KMS-11 (cell line): ENCODE data around the gene MLLT10.

Source experiments
- H2AFZ ChIP-seq: fragments of 200-600 bp; sonication (generic); 2 replicates; pipeline ENCODE4 v1.6.1; 2016; ENCODE audit warnings: antibody characterized with exemption, mixed run types, low read depth
- H3K27ac ChIP-seq: fragments of 200-600 bp; sonication (generic); 2 replicates; pipeline ENCODE4 v1.6.1; 2016; ENCODE audit warnings: mild to moderate bottlenecking, mixed run types
- H3K27me3 ChIP-seq: fragments of 200-600 bp; sonication (generic); 2 replicates; pipeline ENCODE4 v1.6.1; 2017; ENCODE audit warnings: mild to moderate bottlenecking, low read depth, mixed run types, moderate library complexity; ENCODE audit not compliant: insufficient read depth
- H3K36me3 ChIP-seq: fragments of 200-600 bp; sonication (generic); 2 replicates; pipeline ENCODE4 v1.6.1; 2017; ENCODE audit warnings: mild to moderate bottlenecking, mixed run types; ENCODE audit not compliant: insufficient read depth
- H3K4me1 ChIP-seq: fragments of 200-600 bp; sonication (generic); 2 replicates; pipeline ENCODE4 v1.6.1; 2016; ENCODE audit warnings: mild to moderate bottlenecking, low read depth, mixed run types; ENCODE audit not compliant: poor library complexity, severe bottlenecking
- H3K4me2 ChIP-seq: fragments of 200-600 bp; sonication (generic); 2 replicates; pipeline ENCODE4 v1.7.0; 2016; ENCODE audit warnings: mild to moderate bottlenecking, mixed run types
- H3K4me3 ChIP-seq: fragments of 200-600 bp; sonication (generic); IDR thresholded peaks from 2 replicates; pipeline ENCODE4 v1.6.1; 2017; ENCODE audit warnings: low read depth, low read length, mixed read lengths; ENCODE audit not compliant: insufficient read depth
- H3K79me2 ChIP-seq: fragments of 200-600 bp; sonication (generic); 2 replicates; pipeline ENCODE4 v1.6.1; 2016; ENCODE audit warnings: low read depth, mixed run types; ENCODE audit not compliant: insufficient read depth
- H3K9ac ChIP-seq: fragments of 200-600 bp; sonication (generic); 2 replicates; pipeline ENCODE4 v1.6.1; 2016; ENCODE audit warnings: mild to moderate bottlenecking, mixed run types
- H4K20me1 ChIP-seq: fragments of 200-600 bp; sonication (generic); 2 replicates; pipeline ENCODE4 v1.6.1; 2016; ENCODE audit warnings: mild to moderate bottlenecking, mixed run types; ENCODE audit not compliant: insufficient read depth
- CTCF ChIP-seq: fragments of 200-600 bp; sonication (generic); conservative IDR thresholded peaks from 2 replicates; pipeline ENCODE4 v1.6.1; 2017; ENCODE audit warnings: low read depth, mild to moderate bottlenecking, antibody characterized with exemption, low read length, moderate library complexity, mixed read lengths

MLLT10 gene

DNA sequence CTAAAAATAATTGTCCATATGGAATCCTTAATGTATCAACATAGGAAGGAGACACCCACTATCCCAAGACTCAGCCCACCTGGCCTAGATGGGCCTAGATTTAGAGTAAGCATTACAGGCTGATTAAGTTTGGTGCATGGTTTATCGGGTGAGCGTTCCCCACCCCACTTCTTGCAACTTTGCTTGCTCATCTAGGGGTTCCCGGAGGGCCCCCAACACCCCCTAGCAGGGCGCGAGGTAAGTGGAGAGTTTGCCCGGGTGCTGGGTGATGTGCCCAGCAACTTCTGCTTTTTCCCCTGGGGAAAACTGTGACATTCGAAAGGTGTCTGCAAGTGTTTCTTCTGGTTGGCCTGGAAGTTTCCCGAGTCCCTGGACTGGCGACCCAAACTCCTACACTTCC lies 40.2 kb upstream of the MLLT10 start:
- Histone ChIP-seq H2AFZ (no peak overlapping the region), H3K79me2 (no peaks in the 10 kb centered on the region), H3K4me2 (no peak overlapping the region), H3K9ac (no peak overlapping the region), H3K27ac (no peak overlapping the region), H3K27me3 (peaks cover 13% of the 10 kb centered on the region; the same call in 1 of the 2 replicates), H3K36me3 (no peaks in the 10 kb centered on the region), H3K4me3 (no peak overlapping the region), H4K20me1 (no peaks in the 10 kb centered on the region), H3K4me1 (peaks cover 3% of the 10 kb centered on the region)
- no peak for TF ChIP-seq CTCF

GRCh38 chr10:21494191-21495001 lies 39.6 kb upstream of the MLLT10 start:
- Histone ChIP-seq H3K4me3 (no peak overlapping the region), H3K36me3 (no peaks in the 10 kb centered on the region), H3K4me2 (peak overlapping the region; percentile 74; the same call in 1 of the 2 replicates), H3K79me2 (no peaks in the 10 kb centered on the region), H3K27ac (no peak overlapping the region), H3K4me1 (peaks cover 3% of the 10 kb centered on the region), H2AFZ (peak overlapping the region; percentile 91), H3K9ac (no peak overlapping the region; the same call in 1 of the 2 replicates), H3K27me3 (peaks cover 14% of the 10 kb centered on the region; the same call in 1 of the 2 replicates), H4K20me1 (no peaks in the 10 kb centered on the region)
- TF ChIP-seq CTCF, result no peak

- Histone ChIP-seq H3K79me2 (no peaks in the 10 kb centered on the region), H3K4me2 (peak overlapping the region; percentile 74), H3K27ac (no peak overlapping the region), H3K4me1 (peaks cover 3% of the 10 kb centered on the region), H4K20me1 (no peaks in the 10 kb centered on the region), H3K4me3 (no peak overlapping the region), H2AFZ (peak overlapping the region; percentile 91), H3K27me3 (peaks cover 14% of the 10 kb centered on the region; the same call in 1 of the 2 replicates), H3K9ac (peak overlapping the region; percentile 84; the same call in 1 of the 2 replicates), H3K36me3 (no peaks in the 10 kb centered on the region)
- no peak for TF ChIP-seq CTCF
Measured at GRCh38 chr10:21495002-21495751, 38.9 kb upstream of the MLLT10 start.

DNA sequence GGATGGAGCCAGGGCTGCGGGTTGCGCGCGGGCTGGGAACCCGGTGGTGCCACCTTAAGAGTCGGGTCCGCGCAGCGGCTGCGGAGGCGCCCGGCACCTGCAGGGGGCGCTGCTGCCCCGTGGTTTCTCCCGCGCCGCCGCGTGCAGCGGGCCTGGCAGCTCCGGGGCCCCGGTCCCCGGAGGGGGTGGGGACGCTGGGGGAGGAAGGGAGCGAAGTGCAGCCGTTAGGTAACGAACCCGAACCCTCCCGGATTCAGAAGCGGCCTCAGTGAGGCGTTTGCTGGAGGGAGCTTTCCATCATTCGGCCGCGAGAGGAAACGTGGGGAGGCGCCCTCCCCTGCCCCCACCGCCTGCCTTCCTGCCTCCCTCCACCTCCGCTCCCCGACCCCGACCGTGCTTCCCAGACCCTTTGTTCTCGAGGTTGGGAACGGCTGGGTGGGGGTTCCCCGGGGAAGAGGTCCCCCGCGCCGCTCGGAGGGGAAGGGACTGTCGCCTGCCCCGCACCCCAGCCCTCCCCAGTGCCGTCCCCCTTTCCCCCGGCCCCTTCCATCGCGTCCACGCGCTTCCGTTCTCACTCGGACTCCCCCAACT lies 38.2 kb upstream of the MLLT10 start:
- H4K20me1 ChIP-seq, result no peaks in the 10 kb centered on the region
- no peaks in the 10 kb centered on the region for H3K36me3 ChIP-seq
- peak; percentile 86 for TF ChIP-seq CTCF
- H3K27ac ChIP-seq, result peak overlapping the region; percentile 64
- H3K4me2 ChIP-seq, result peak overlapping the region; percentile 74
- H3K27me3 ChIP-seq, result peaks cover 14% of the 10 kb centered on the region; the same call in 1 of the 2 replicates
- H3K9ac ChIP-seq, result peak overlapping the region; percentile 84
- H3K79me2 ChIP-seq, result no peaks in the 10 kb centered on the region
- H3K4me3 ChIP-seq, result no peak overlapping the region
- H2AFZ ChIP-seq, result peak overlapping the region; percentile 91
- H3K4me1 ChIP-seq, result peaks cover 3% of the 10 kb centered on the region
